Left lung (tissue), 10 donors: Measurements from ENCODE around the gene SNAI3. TPM values are rescaled to one million over a fixed set of nuclear protein-coding genes. Genes with fewer than 3 reads are reported as not detected.

ENCODE experiments used
- ATAC-seq: fragments of 200-7000 bp; cut with Tn5 transposase; one replicate; pipeline ENCODE4 v1.9.1; 2020; ENCODE audit warnings: moderate library complexity
- DNase-seq, 4 donors: peaks; one replicate each; pipeline ENCODE4 v3.0.0-alpha.2; 2013 to 2020
- H3K27ac ChIP-seq, 2 donors: fragments of 200-600 bp; sonication (generic) in 1 of 2; one replicate each; pipeline versions ENCODE4 v1.5.0 to v1.8.0; 2020 to 2021
- H3K27me3 ChIP-seq, 2 donors: fragments of 200-600 bp; sonication (generic) in 1 of 2; one replicate each; pipeline versions ENCODE4 v1.5.0 to v1.8.0; 2020 to 2021
- H3K36me3 ChIP-seq, 2 donors: fragments of 200-600 bp; sonication (generic) in 1 of 2; one replicate each; pipeline versions ENCODE4 v1.5.0 to v1.8.0; 2020 to 2021
- H3K4me1 ChIP-seq, 2 donors: fragments of 200-600 bp; one replicate each; pipeline ENCODE4 v1.8.0; 2021
- H3K4me3 ChIP-seq, 2 donors: fragments of 200-600 bp; sonication (generic) in 1 of 2; one replicate each; pipeline versions ENCODE4 v1.5.0 to v1.8.0; 2020 to 2021; ENCODE audit warnings: mild to moderate bottlenecking in 1 of 2
- H3K9me3 ChIP-seq, 2 donors: fragments of 200-600 bp; sonication (generic) in 1 of 2; one replicate each; pipeline versions ENCODE4 v1.5.0 to v1.8.0; 2020 to 2021
- CTCF ChIP-seq, 2 donors: fragments of 200-600 bp; sonication (generic) in 1 of 2; IDR thresholded peaks; one replicate each; pipeline versions ENCODE4 v1.5.0 to v1.8.0; 2021; ENCODE audit warnings: antibody characterized with exemption in 2 of 2
- intact Hi-C, 2 donors: fragments of 100-400 bp; cut with DNase I; formaldehyde crosslinking; loops; one replicate each; pipeline versions ENCODE4 v1.11.2 to v1.14.2; 2022
- polyA plus RNA-seq, 6 donors: library from polyadenylated mRNA; unstranded; fragments of 120-200 nt; gene quantifications; one replicate each; pipeline ENCODE4 v1.2.1, GENCODE V29; 2013; ENCODE audit not compliant: insufficient read length in 6 of 6
- total RNA-seq, 2 donors: library from RNA; stranded (reverse); fragmentation: NEBNext Ultra II Directional; extraction: Animal tissue kit (Norgen Biotek cat#: 25700); gene quantifications; one replicate each; pipeline ENCODE4 v1.2.1, GENCODE V29; 2021
- donor health status: DM: no; HTN: yes; CAD: no.
- donor health status: DM: no; HTN: no; CAD: no.

Gene SNAI3
- total and polyA plus RNA-seq, 8 donors, result 0.86 to 2.3 (median 1.8) TPM

- H3K4me3 ChIP-seq, result no peak overlapping the region
- ATAC-seq, result no peak
Observed at GRCh38 chr16:88721815-88722755, 35.8 kb upstream of the SNAI3 start.

GRCh38 chr16:88721236-88721635 is 34.9 kb upstream of the SNAI3 start:
- H3K27me3 ChIP-seq, result no peaks in the 10 kb centered on the region
- no peaks in the 10 kb centered on the region for H3K9me3 ChIP-seq
- H3K4me1 ChIP-seq, result no peaks in the 10 kb centered on the region
- ATAC-seq (no peak), DNase-seq (no peak)
- H3K27ac ChIP-seq, result no peak overlapping the region
- intact Hi-C loops, result no loop called here
- TF ChIP-seq CTCF (IDR thresholded peaks at IDR 0.05), result no peak
- no peak overlapping the region for H3K4me3 ChIP-seq
- peaks cover 0 to 100% of the 10 kb centered on the region in 2 donors for H3K36me3 ChIP-seq

More at GRCh38 chr16:88721815-88722755, 35.8 kb upstream of the SNAI3 start:
- no peaks in the 10 kb centered on the region for H3K4me1 ChIP-seq
- peaks cover 0 to 100% of the 10 kb centered on the region in 2 donors for H3K36me3 ChIP-seq
- no peak for DNase-seq
- intact Hi-C loops, result no loop called here
- no peak for TF ChIP-seq CTCF (IDR thresholded peaks at IDR 0.05)
- no peak overlapping the region for H3K27ac ChIP-seq
- no peaks in the 10 kb centered on the region for H3K27me3 ChIP-seq
- no peaks in the 10 kb centered on the region for H3K9me3 ChIP-seq

GRCh38 chr16:88720396-88720970 is 34.2 kb upstream of the SNAI3 start:
- TF ChIP-seq CTCF (IDR thresholded peaks at IDR 0.05), result no peak
- Histone ChIP-seq H3K4me1 (no peaks in the 10 kb centered on the region), H3K9me3 (no peaks in the 10 kb centered on the region), H3K27me3 (no peaks in the 10 kb centered on the region), H3K27ac (no peak overlapping the region), H3K4me3 (no peak overlapping the region), H3K36me3 (peaks cover 0 to 100% of the 10 kb centered on the region in 2 donors)
- intact Hi-C loops, result no loop called here
- ATAC-seq (no peak), DNase-seq (no peak)

GRCh38 chr16:88719933-88720296 is 33.6 kb upstream of the SNAI3 start:
- intact Hi-C loops, result no loop called here
- no peak for TF ChIP-seq CTCF (IDR thresholded peaks at IDR 0.05)
- H3K36me3 ChIP-seq, result peaks cover 0 to 100% of the 10 kb centered on the region in 2 donors
- H3K27me3 ChIP-seq, result no peaks in the 10 kb centered on the region
- ATAC-seq, result no peak
- no peak for DNase-seq
- H3K4me3 ChIP-seq, result no peak overlapping the region
- H3K4me1 ChIP-seq, result no peaks in the 10 kb centered on the region
- no peak overlapping the region for H3K27ac ChIP-seq
- H3K9me3 ChIP-seq, result no peaks in the 10 kb centered on the region

GRCh38 chr16:88719267-88719932 is 33.1 kb upstream of the SNAI3 start:
- H3K4me1 ChIP-seq, result no peaks in the 10 kb centered on the region
- ATAC-seq (no peak), DNase-seq (no peak)
- H3K4me3 ChIP-seq, result no peak overlapping the region
- H3K27me3 ChIP-seq, result no peaks in the 10 kb centered on the region
- no peak for TF ChIP-seq CTCF (IDR thresholded peaks at IDR 0.05)
- intact Hi-C loops, result no loop called here
- H3K27ac ChIP-seq, result no peak overlapping the region
- H3K9me3 ChIP-seq, result no peaks in the 10 kb centered on the region
- H3K36me3 ChIP-seq, result peaks cover 0 to 100% of the 10 kb centered on the region in 2 donors
